NCI-H1694 (cell line): ENCODE results near the gene GJC1.
A peak's percentile ranks its signal among the peaks of the same experiment; 100 is the strongest.

Experiments
- DNase-seq: peaks from one replicate; lab custom pipeline; 2025; lab: John Stamatoyannopoulos, UW

GJC1 gene

DNA sequence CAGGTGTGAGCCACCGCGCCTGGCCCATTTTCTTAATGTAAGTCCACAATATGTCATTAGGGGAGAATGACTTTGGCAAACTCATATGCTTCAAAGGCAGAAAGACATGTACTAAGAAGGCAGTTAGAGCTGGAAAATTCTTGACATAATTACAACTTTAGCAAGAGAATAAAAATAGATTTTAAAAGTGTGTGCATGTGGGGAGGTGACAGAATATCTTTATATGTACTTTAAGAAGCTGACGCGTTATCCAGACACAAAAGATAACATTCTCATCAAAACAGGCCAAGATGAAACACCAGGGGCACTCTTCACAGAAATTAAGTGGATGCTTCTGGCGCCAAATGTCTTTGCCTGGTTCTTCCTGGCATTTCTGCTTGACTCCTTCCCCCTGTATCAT is 28.2 kb downstream of the GJC1 start:
- DNase-seq, result no peak

DNA sequence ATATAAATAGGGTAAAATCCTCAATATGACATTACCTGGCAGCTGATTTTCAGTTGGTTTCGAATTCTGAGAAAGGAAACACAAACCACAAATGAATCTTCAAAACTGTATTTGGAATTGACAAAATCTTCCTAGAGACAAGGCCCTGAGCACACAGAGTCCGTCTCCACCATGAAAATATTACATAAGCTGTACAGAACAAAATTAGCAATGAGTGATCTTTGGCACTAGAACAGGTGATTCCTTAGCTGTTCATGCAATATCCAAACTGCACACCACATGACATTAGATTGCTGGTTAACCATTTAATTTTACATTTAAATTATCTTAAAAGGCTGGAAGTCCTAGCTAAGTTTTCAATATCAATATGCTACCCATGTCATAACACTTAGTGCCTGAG is 31.7 kb downstream of the GJC1 start:
- DNase-seq, result no peak

DNA sequence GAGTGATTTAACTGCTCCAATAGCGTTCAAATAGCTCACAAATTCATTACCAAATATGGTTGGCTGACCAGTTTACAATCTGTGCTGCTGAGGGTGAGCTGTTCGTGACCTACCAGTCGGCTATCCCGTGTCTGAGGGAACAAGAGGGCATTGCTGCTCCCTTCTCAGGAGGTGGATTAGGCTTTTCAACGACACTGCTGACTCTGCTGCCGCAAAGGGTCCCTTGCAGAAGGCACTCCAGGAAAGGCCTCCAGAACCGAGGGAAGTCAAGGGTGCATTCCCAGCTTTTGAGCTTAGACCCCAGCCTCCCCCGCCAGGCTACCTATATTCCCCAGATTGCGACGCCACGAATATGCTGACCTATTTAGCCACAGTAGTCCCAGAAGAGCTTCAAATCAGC is 32.3 kb downstream of the GJC1 start:
- no peak for DNase-seq

DNA sequence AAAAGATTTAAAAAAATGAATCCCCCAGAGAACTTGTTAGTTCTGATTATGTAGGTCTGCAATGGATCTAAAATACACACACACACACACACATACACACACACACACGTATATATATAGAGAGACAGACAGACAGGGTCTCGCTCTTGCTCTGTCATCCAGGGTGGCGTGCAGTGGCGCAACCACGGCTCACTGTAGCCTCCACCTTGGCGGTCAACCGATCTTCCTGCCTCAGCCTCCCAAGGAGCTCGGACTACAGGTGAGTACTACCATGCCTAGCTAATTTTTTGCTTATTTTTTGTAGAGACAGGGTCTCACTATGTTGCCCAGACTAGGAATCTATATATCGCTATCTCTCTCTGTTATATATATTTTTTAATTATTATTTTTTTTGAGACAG is 33.4 kb downstream of the GJC1 start:
- DNase-seq, result no peak

DNA sequence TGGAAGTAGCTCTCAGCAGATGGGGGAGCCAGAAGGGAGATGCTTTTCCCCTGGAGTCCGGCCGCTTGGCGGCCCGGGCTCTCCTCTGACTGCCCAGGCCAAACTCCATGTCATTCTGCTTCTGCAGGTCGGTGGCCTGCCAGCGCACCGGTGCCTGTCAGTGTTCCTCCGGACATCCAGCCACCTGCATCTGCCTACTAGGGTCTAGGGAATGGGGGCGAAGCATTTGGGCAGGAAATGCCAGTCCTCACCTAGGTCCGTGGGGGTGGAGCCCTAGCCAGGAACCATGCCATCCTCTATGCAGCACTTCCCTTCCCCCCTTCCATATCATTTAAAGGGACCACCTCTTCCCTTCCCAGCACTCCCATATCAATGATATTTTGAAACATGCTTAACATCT is 34.2 kb downstream of the GJC1 start:
- no peak for DNase-seq

DNA sequence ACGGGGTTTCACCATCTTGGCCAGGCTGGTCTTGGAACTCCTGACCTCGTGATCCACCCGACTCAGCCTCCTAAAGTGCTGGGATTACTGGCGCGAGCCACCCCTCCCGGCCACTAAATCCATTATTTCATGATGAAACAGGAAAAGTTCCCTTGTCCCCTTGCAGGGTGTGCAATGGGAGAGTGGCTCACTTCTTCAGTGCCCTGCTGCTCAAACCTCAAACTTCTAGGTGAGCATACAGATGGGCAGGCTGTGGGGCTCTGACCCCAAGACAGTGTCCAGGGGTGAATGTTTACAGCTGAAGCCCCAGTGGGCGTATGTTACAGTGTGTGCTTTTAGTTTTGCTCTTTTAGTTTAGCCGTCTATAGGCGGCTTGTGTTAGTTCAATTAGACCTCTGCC is 34.7 kb downstream of the GJC1 start:
- no peak for DNase-seq

DNA sequence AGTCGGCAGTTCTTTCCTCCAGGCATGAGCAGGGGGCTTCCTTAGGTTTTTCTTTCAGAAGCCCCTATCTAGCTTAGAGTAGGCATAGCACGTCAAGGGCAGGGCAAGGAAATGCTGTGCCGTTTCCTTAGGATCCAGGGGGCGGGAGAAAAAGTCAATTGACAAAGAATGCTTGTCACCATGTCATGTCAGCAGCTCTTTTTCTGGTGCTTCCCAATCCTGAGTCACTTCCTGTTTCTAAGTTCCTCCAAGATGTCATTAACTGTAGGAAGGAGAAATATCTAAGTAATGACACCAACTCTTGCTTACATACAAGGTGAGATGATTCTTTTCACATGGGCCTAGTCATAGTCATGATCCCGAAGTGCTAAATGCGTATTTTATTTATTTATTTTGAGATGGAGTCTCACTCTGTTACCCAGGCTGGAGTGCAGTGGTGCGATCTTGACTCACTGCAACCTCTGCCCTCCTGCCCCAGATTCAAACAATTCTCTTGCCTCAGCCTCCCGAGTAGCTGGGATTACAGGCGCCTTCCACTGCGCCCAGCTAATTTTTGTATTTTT is 35.2 kb downstream of the GJC1 start:
- no peak for DNase-seq

DNA sequence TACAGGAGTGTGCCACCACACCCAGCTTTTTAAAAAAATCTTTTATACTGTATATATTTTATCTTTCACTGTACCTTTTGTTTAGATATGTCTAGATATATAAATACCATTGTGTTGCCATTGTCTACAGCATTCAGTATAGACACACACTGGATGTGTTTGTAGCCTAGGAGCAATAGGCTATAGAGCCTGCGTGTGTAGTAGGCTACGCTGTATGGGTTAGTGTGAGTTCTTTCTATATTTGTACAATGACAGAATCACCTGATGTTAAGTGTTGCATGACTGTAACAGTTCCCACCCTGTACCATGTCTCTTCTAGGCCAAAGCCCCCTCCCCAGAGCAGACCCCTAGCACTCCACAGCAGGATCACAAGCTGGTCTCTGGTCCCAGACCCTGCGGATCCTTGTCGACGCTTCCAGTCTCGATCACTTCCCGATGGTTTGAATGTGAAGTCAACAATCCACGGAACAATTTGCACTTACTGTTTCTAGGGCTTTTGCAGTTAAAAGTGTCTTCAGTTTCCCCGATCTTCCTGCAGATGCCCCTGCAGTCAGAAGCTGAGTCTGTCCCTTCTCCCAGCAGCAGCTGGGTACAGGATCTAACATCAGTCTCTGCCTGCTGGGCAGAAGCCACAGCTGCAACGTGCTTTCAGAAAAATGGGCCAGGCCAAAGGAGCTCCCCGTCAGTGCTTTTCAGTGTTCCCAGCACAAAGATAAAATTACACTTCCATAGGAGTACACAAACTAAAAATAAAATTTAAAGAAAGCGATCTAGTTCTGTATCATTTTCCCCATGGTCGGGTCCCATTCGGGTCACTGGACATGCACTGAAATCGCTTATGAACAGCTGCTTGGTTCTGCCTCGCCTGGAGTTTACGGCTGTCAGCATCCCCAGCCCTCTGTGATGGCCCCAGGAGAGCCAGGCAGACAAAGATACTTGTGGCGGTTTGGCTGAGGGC is 35.9 kb downstream of the GJC1 start:
- no peak for DNase-seq

DNA sequence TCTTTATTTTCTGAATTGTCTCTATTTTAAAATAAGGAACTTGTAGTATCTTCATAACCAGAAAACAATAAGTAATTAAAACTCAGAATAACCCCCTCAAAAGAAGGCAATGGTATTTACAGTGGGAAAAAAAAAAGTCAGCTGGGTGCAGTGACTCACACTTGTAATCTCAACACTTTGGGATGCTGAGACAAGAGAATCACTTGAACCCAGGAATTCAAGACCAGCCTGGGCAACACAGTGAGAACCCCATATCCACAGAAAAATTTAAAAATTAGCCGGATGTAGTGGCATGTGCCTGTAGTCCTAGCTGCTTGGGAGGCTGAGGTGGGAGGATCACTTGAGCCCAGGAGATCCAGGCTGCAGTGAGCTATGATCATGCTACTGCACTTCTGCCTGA is 37.8 kb downstream of the GJC1 start:
- DNase-seq, result no peak

DNA sequence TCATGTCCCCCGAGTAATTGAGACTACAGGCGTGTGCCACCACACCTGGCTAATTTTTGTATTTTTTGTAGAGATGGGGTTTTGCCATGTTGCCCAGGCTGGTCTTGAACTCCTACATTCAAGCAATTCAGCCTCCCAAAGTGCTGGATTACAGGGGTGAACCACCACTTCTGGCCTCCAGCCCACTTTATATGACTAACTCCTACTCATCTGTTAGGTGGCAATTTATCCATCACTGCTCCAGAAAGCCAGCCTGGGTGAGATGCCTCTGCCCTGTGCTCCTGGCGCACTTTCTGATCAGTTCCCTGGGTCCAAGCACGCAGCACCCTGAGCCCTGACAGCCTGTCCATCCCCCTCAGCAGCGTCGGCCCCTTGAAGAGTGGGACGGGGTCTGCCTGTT is 41.9 kb downstream of the GJC1 start:
- no peak for DNase-seq

DNA sequence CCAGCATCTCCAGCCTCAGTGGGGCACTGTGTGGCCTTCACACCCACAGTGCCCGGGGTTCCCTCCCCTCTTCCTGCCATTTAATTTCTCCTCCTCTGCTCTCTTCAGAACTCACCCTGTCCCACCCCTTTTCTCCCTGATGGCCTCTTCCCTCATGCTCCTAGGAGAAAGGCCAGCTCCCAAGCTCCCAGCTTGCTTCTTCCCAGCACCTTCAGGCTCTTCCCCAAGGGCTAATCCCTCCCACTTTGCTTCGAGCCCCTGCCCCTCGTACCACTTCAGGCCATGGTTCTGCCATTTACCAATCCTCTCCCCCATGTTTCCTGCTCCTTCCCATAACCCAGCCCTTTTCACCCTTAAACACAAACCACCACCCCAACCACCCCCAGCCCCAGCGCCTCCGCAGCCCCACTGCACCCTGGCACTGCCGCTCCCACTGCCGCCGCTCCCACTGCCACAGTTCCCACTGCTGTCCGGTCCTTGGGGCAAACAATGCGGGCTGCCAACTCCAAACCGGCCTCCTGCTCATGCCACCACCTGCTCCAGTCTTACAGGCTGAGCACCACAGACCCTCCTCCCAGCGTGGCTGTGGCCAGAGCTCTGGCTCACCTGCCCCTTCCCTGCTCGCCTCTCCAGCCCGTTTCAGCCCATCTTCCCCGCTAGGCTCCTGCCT is 42.7 kb downstream of the GJC1 start:
- no peak for DNase-seq

DNA sequence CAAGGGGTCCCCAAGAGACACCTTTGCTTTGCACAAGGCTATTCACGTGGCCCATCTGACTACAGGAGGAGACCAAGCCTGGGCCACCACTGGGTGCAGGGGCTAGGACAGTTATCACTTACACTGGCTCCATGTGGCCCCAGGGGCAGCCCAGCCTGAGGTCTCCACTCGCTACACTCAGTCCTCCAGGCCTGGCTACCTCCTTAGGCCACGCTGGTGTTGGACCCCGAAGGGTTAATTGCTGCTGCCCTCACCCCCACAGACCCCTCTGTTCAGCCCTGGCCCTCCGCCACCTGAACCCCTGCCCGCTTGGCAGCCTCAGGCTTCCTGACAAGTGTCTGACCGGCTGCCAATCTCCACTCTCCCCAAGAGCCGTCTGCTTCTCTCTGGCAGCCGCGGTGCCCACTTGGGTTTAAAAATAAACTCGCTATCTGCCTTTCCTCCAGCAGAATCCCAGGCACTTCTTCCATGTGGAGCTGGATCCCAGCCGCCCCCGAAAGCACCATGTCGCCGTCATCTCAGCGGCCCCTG is 43.5 kb downstream of the GJC1 start:
- peak; percentile 55 for DNase-seq

DNA sequence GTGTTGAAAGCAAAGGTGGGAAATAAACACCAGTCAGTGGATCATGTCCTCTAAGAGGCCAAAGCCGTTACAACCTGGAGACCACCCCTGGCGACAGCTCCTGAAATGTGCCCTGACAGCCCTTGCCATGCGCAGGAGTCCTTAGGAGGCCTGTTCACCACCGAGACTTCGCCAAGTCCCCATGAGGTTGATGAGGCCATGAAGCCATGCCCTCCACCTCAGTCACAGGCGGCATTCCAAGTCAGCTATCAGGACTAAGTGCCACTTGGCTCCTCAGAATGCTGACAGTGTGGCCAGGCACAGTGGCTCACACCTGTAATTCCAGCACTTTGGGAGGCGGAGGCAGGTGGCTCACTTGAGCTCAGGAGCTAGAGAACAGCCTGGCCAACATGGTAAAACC is 44.2 kb downstream of the GJC1 start:
- DNase-seq, result no peak

DNA sequence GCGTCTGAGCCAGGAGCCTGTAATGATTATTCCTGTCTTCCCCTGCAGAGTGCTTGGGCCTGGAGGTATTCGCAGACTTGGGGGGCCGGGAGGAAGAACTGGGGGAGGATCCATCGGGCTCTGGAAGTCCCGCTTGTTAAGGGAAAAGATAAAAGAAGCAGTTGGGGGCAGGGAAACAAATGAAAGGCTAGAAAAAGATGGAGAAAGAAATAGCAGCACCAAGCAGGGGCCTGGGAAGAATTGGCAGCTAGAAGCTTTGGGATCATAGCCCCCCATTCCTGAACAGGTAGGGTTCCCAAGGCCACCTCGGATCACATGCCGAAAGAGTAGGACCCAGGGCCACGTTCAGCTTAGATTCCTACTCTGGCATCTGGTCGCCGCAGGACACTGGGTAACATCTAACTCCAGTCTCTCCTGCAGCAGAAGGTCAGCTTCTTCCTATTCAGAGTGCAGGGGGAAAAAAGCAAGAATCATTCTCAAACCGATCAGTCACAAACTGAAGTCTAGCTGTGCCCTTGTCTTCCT is 47.7 kb downstream of the GJC1 start:
- DNase-seq, result no peak

DNA sequence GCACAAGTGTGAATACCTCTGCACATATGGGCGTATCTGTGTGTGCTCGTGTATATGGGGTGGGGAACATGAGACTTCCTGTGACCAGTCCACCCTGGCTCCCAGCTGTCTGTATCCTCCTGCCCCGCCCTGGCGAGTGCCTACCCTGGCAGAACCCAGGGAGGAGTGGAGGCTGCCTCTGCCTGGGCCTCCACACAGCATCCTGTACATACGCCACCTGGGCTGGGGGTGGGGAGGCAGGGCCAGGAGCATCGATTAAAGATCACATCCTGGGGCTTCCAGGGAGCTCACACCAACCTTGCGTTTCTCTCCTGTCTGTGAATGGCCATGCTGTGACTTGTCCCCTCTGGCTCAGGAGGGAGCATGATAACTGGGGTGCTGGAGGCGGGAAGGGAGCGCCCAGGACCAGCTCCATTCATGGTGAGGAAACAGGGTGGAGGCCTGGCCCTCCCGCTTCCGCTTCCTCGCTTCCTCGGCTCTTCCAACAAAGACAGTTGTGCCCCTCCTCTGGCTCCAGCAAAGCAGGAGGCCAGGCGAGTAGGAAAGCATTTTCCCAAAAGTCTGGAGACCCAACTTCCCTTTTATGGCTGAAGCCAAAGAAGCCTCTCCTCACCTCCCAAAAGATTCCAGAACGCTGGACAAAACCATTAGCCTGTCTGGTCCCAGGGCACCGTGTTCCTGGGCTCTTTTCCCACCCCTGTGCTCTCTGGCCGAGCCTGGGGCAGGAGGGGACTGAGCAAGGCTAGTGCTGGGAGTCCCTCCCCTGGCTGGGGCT is 48.3 kb downstream of the GJC1 start:
- DNase-seq, result no peak

DNA sequence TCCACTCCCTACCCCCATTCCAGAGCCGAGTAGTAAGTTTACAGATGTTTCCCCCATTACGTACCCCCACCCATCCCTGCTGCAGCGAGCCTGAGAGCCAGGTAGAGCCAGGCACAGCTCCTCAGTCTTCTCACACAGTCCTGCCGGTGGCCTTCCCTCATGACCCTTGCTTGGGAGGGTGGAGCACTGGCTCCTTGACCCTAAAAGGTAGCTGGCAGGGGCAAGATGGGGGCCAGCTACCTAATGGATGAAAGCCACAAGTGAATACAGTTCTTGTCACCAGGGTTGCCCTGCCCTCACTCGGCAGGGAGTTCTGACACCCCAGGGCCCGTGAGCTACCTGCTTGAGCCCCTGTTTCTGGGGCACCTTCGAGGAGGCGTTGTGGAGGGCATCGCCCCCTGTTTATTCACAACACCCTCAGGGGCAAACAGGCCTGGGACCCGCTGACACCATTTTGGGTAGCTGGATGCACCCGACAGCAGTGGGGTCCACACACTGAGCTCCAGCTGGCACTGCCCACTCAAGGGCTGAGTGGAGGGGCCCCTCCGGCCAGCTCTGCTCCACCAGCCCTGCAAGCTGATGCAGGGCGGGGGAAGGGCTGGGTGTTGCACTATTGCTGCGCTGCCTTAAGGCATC is 49.1 kb downstream of the GJC1 start:
- DNase-seq, result no peak

DNA sequence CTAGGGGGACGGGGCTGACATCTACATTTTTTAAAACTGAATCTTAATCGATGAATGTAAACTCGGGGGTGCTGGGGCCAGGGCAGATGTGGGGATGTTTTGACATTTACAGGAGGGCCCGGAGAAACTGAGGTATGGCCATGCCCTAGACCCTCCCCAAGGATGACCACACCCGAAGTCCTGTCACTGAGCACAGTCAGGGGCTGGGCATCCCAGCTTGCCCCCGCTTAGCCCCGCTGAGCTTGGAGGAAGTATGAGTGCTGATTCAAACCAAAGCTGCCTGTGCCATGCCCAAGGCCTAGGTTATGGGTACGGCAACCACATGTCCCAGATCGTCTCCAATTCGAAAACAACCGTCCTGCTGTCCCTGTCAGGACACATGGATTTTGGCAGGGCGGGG is 49.9 kb downstream of the GJC1 start:
- no peak for DNase-seq

DNA sequence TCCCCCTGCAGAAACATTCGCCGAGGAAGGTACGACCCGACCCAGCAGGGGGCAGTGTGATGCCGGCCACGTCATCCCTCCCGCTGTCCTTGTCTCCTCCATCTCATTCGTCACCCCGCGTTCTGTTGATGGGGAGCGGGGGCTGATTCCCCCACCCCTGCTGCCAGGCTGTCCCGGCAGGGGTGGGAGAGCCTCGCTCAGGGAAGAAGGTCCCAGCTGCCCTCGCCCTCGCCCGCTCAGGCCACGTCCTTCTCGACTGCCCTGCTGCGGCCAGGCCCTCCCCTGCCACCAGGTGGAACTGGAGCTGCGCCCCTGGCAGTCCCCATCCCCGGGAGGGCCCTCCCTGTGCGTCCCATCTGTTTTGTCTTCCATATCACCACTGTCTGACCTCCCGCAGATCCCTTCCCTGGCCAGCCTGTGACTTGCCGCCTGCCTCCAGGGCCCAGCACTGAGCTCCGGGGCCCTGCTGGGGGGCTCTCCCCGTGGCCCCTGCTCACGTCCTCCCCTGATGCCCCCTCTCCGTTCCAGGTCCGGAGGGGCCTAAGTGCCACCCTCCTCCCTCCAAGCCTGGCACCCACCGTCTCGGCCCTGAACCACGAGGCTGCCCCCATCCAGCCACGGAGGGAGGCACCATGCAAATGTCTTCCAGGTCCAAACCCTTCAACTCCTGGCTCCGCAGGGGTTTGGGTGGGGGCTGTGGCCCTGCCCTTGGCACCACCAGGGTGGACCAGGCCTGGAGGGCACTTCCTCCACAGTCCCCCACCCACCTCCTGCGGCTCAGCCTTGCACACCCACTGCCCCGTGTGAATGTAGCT is 50.7 kb downstream of the GJC1 start:
- peak; percentile 82 for DNase-seq

DNA sequence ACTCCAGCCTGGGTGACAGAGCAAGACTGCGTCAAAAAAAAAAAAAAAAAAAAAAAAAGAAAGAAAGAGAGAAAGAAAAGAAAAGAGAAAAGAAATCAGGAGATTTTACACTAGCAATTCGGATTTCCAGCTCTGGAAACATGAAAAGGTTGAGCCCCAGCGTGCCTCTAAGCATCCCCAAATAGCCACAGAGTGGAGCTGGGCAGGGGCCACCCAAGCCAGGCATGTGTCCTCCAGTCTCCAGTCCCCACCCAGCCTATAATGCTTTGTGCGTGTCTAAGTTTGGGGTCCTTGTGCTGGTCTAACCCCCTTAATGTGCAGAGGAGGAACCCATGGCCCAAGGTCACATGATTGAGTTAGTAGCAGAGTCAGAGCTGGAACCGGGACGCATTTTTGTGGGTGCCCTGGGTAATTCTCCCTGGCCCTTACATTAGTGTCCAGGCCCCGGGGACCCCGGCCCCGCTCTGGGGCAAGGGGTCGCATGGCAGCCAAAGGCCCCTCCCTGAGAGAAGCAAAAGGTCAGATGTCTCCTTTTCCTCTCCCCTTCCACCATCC is 51.4 kb downstream of the GJC1 start:
- no peak for DNase-seq
